ENCODE results near the gene CHCHD6.
A peak's percentile ranks its signal among the peaks of the same experiment; 100 is the strongest.

Gene CHCHD6, protein sequence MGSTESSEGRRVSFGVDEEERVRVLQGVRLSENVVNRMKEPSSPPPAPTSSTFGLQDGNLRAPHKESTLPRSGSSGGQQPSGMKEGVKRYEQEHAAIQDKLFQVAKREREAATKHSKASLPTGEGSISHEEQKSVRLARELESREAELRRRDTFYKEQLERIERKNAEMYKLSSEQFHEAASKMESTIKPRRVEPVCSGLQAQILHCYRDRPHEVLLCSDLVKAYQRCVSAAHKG

DNA sequence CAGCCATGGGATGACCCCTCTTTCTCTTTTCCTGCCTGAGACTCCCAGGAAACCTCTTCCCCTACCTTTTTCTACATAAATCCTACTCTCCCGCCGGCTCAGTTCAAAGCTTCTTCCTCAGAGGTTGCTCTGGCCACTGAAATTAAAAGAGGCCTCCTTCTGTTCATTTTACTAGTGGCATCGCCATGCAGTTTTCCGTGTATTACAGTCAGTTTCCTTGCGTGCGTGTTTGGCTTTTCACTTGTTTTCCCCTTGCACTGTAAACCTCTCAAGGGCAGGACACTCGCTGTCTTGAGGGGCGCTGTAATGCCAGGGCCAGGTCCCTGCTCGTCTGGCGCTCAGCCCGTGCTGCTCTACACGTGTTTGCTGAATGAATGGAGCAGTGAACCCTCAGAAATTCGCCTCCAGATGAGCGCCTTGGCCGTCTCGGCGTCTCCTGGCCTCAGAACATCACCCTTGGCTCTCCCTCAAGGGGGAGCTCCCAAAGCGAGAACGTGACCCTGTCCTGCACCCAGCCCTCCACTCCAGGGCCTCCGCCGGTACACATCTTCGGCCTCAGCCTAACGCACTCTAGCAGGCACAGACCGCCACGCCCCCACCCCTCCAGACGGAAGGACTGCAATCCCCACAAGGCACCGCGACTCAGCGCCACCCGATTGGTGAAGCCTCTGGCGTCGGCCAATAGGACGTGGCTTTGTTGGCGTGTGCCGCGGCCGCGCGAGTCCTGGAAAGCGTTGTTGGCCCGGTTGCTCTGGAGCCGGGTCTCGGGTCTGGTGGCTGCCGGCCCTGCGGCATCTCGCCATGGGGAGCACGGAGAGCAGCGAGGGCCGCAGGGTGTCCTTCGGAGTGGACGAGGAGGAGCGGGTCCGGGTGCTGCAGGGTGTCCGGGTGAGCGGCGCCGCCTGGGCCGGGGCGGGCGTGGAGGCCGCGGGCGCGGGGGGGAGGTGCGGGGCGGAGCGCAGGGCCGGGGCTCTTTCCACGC is at the start of gene CHCHD6:
Gene CHCHD6, plus strand, starts transcription at position 729 of the 982 bp plus-strand sequence. Its CDS starts 73 bp downstream, at position 802.
- Histone ChIP-seq H3K4me1 (ENCODE audit: control insufficient read depth, insufficient read depth, low read length) (peaks cover 6% of the 10 kb centered on the region), H3K27me3 (ENCODE audit: control insufficient read depth, insufficient read depth, low read length) (no peaks in the 10 kb centered on the region), H3K4me3 (ENCODE audit: low read length) (peak within 1 kb of the TSS; percentile 82), H3K9ac (ENCODE audit: low read length) (peak within 1 kb of the TSS; percentile 63), H3K9me3 (ENCODE audit: control insufficient read depth, low read length) (no peaks in the 10 kb centered on the region), H3K36me3 (ENCODE audit: control insufficient read depth, insufficient read depth, low read length) (no peaks in the 10 kb centered on the region)

DNA sequence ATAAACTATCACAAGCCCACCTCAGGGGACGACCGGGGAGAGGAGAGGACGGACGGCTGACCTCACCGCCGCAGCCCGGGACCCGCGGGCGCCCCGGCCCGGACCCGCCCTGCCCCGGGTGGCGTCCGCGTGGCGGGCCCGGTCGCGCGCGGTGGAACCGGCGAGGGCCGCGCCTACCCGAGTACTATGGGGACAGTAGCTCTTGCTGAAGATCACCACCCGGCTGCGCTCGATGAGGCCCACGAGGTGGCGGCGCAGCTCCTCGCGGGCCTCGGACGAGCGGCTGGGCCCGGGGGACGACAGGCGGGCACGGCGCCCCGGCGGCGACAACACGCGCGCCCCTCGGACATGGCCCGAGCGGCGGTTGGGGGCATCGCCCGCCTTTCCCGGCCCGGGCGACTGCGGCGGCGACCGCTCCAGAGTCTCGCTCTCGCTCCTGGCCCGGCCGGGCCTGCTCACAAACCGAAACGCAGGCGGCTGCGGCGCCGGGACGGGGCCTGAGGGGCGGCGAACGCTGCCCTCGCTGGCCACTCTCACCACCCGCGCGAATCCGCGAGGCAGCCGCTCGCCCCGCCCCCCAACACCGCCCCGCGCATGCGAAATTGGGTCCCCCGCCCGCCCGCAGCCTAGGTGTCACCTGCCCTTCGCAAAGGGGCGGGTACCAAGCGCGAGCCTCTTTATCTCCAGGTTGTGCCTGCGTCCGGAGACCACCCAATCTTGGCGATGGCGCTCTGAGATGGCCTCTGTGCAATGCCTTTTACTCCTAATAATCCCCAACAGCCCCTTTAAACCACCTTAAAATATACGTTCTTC is 49.3 kb upstream of the CHCHD6 start, which contains the start of gene TXNRD3:
Gene TXNRD3, minus strand, starts transcription at position 554 of the 813 bp plus-strand sequence.
- Histone ChIP-seq H3K9ac (ENCODE audit: low read length) (peak within 1 kb of the TSS; percentile 72), H3K36me3 (ENCODE audit: control insufficient read depth, insufficient read depth, low read length) (no peaks in the 10 kb centered on the region), H3K27me3 (ENCODE audit: control insufficient read depth, insufficient read depth, low read length) (no peaks in the 10 kb centered on the region), H3K4me3 (ENCODE audit: low read length) (peak within 1 kb of the TSS; percentile 44), H3K9me3 (ENCODE audit: control insufficient read depth, low read length) (no peaks in the 10 kb centered on the region), H3K4me1 (ENCODE audit: control insufficient read depth, insufficient read depth, low read length) (no peaks in the 10 kb centered on the region)

DNA sequence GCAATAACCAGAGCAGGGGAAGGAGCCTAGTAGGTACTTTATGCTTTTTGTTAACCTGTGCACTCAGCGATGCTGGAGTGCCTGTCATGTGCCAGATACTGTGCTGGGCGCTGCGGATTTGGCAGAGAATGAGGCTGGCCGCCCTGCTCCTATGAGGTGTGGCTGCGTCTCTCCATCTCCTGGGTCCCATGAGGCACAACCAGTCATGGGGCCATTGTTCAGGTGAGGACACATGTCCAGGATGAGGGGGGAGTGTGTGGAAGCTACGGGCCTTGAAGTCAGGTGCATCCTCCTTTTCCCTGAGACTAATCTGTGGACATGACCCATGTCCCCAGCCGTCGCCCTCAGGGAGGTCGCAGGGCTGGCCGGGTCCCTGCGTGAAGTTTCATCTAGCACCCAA is 48.2 kb upstream of the CHCHD6 start:
- no peak overlapping the region for H3K9ac ChIP-seq (ENCODE audit: low read length)
- H3K36me3 ChIP-seq (ENCODE audit: control insufficient read depth, insufficient read depth, low read length), result no peaks in the 10 kb centered on the region
- H3K27me3 ChIP-seq (ENCODE audit: control insufficient read depth, insufficient read depth, low read length), result peaks cover 9% of the 10 kb centered on the region
- no peaks in the 10 kb centered on the region for H3K4me1 ChIP-seq (ENCODE audit: control insufficient read depth, insufficient read depth, low read length)
- no peak overlapping the region for H3K4me3 ChIP-seq (ENCODE audit: low read length)
- H3K9me3 ChIP-seq (ENCODE audit: control insufficient read depth, low read length), result no peaks in the 10 kb centered on the region

DNA sequence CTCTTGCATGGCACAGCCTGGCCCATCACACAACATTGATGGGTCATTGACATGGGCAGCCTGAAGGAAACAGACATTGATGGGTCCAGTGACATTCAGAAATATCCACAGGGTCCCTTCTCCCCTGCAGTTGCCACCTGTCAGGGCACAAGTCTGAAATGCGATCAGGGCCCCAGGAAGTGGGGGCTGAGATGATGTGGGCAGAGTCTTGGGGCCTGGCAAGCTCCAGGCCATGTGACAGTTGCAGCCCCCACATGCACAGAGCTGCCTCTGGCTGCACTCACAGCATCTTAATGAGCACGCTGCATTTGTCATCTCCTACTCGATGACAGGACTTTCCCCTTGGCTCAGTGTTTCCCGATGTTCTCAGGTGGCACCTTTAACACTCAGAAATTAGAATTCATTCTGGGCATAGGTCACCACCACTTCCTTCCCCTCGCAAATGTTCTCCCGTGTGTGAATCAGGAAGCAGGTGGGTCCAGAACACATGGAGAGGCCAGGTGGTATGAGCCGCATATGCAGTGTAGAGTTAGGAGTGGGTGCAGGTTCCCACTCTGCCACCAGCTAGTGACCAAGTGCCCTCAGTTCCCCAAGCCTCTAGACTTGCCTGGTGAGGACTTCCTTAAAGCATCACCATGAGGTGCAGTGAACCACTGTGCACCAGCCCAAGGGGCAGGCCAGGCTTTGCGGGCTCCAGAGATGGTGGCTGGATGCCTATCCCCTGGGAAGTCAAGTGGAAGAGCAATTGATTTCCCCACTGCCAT is 47.5 kb upstream of the CHCHD6 start:
- H3K9me3 ChIP-seq (ENCODE audit: control insufficient read depth, low read length), result no peaks in the 10 kb centered on the region
- H3K4me3 ChIP-seq (ENCODE audit: low read length), result no peak overlapping the region
- H3K27me3 ChIP-seq (ENCODE audit: control insufficient read depth, insufficient read depth, low read length), result peaks cover 16% of the 10 kb centered on the region
- no peaks in the 10 kb centered on the region for H3K36me3 ChIP-seq (ENCODE audit: control insufficient read depth, insufficient read depth, low read length)
- H3K4me1 ChIP-seq (ENCODE audit: control insufficient read depth, insufficient read depth, low read length), result no peaks in the 10 kb centered on the region
- no peak overlapping the region for H3K9ac ChIP-seq (ENCODE audit: low read length)

DNA sequence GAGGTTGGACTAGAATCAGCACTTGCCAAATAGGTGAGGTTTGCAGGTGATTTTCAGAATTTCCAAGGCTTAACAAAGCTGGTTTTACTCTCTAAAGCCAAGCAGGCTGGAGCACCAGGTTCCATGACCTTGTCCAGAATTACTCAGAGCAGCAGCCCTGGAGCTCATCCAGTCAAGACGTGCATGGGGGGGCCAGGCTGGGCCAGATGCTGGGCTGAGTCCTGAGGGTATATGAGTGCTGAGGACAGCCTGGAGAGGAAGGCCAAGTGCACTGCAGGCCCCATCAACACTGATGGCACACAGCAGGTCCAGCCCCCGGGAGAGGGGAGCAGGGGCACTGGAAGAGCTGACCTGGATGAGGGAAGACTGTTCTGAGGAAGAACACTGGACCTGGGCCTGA is 46.1 kb upstream of the CHCHD6 start:
- peaks cover 28% of the 10 kb centered on the region for H3K27me3 ChIP-seq (ENCODE audit: control insufficient read depth, insufficient read depth, low read length)
- H3K4me3 ChIP-seq (ENCODE audit: low read length), result no peak overlapping the region
- no peak overlapping the region for H3K9ac ChIP-seq (ENCODE audit: low read length)
- H3K4me1 ChIP-seq (ENCODE audit: control insufficient read depth, insufficient read depth, low read length), result no peaks in the 10 kb centered on the region
- H3K9me3 ChIP-seq (ENCODE audit: control insufficient read depth, low read length), result no peaks in the 10 kb centered on the region
- no peaks in the 10 kb centered on the region for H3K36me3 ChIP-seq (ENCODE audit: control insufficient read depth, insufficient read depth, low read length)

DNA sequence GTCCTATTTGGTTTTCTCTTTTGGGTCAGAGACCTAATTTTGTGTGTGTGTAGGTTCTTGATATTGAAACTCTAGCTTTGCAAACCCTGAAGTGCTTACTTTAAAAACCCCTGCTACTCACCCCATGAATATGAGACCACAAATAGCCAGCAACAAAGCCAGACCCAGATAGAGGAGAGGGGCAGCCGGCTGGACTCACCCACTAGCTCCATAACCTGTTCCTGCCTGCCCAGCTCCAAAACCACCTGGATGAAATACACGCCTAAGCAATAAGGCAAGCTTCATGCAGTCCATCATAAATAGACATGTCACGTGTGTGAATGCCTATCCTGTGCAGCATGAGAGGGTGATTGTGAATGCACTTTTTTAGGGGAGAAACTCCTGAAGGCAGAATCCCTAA is 45.5 kb upstream of the CHCHD6 start:
- peaks cover 28% of the 10 kb centered on the region for H3K27me3 ChIP-seq (ENCODE audit: control insufficient read depth, insufficient read depth, low read length)

DNA sequence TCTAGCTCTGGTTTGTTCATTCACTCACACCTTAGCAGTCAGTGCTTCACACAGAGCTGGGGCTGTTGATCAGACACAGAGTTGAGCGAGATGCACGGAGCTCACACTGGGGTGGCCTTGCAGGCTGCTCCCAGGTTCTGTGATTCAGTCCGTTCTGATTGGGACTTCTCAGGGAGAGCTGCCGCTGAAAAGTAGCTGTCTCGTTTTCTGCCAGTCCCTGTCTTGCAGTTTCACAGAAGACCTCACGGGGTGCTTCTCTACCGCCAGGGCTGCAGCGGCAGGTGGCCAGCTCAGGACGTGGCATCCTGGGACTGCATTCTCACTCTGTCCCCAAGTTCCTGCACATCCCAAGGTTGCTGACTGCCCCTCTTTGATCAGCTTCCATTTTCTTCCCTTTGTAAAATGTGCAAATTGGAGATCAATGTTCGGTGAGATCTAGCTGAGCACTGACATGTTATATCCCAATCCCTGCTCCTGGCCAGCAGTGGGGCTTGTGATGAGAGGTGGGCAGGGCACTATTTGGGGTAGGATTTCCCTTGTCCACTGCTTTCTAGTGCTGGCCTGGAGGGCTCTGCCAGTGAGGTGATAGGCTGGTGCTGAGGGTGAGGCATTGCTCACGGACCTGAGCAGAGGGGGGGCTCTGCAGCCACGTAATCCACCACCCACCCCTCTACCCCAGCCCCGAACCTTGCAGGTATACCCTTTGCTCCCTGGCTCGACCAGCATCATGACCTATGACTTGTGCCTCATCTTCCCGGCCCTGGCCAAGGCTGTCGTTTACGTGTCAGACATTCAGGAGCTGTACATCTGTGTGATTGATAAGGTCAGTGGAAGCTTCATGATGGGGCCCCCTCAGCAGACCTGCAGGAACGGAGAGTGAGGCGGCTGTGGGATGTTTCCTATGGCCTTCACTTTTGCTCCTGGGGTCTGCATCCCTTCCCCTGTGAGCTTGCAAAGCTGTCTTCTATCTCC is 43.8 kb upstream of the CHCHD6 start:
- Histone ChIP-seq H3K9me3 (ENCODE audit: control insufficient read depth, low read length) (no peaks in the 10 kb centered on the region), H3K4me1 (ENCODE audit: control insufficient read depth, insufficient read depth, low read length) (no peaks in the 10 kb centered on the region), H3K27me3 (ENCODE audit: control insufficient read depth, insufficient read depth, low read length) (peaks cover 28% of the 10 kb centered on the region), H3K9ac (ENCODE audit: low read length) (no peak overlapping the region), H3K36me3 (ENCODE audit: control insufficient read depth, insufficient read depth, low read length) (no peaks in the 10 kb centered on the region), H3K4me3 (ENCODE audit: low read length) (no peak overlapping the region)

More for the DNA sequence above, 45.5 kb upstream of the CHCHD6 start:
- no peaks in the 10 kb centered on the region for H3K9me3 ChIP-seq (ENCODE audit: control insufficient read depth, low read length)
- H3K9ac ChIP-seq (ENCODE audit: low read length), result no peak overlapping the region
- no peaks in the 10 kb centered on the region for H3K36me3 ChIP-seq (ENCODE audit: control insufficient read depth, insufficient read depth, low read length)
- H3K4me3 ChIP-seq (ENCODE audit: low read length), result no peak overlapping the region
- no peaks in the 10 kb centered on the region for H3K4me1 ChIP-seq (ENCODE audit: control insufficient read depth, insufficient read depth, low read length)

DNA sequence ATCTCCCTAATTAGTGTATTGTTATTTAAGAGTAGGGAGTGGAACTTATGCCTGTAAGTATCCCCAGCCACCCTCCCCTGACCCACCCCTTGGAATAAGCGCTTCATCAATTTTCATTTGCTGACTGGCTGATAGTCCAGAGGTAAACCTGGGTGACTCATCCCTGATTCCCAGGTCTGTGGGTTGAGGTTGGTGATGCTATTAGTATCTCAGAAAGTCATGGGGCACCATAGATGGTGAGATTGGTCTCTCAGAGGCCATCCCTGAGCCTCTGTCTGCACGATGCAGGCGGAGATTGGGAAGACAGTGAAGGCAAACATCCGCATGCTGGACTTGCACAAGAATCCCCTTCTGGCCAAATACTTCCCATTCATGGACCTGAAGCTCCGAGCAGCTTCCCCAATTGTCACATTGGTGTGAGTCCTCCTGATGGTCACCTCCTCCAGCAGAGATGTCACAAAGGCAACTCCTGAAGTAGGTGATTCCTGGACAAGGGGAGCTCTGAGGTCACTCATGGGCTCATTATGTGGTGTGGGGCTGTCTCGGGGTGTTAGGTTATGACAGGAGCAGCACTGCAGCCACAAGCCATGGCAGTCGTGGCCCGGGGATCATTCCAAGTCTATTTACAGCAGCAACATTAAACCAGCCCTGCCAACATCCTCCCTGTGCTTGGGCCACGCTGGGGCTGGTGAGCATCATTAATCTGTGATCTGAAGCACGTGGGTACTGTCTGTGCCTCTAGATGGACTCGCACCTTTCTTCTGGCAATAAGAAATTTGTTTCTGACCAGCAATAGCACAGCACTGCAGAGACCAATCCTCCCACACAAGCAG is 42.3 kb upstream of the CHCHD6 start:
- no peaks in the 10 kb centered on the region for H3K4me1 ChIP-seq (ENCODE audit: control insufficient read depth, insufficient read depth, low read length)
- no peak overlapping the region for H3K4me3 ChIP-seq (ENCODE audit: low read length)
- H3K9me3 ChIP-seq (ENCODE audit: control insufficient read depth, low read length), result no peaks in the 10 kb centered on the region
- H3K36me3 ChIP-seq (ENCODE audit: control insufficient read depth, insufficient read depth, low read length), result no peaks in the 10 kb centered on the region
- H3K9ac ChIP-seq (ENCODE audit: low read length), result no peak overlapping the region
- H3K27me3 ChIP-seq (ENCODE audit: control insufficient read depth, insufficient read depth, low read length), result peaks cover 28% of the 10 kb centered on the region

DNA sequence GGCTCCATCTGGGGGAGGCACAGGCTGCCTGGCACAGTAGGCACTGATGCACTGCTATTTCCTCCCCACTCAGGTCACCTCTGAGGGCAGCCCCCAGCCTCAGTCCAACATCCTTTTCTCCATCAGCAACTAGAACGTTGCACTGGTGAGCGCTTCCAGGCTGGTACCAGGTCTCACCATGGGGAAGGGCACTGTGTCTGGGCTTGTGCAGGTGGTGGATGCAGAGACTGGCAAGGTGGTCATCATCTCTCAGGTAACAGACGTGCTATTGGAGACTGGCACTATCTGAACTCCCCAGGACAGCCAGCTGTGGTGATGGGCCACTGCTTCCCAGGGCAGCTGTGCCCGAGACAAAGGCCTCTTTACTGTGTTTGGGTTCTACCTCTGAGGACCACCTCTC is 40.8 kb upstream of the CHCHD6 start:
- H3K27me3 ChIP-seq (ENCODE audit: control insufficient read depth, insufficient read depth, low read length), result peaks cover 28% of the 10 kb centered on the region
- H3K9me3 ChIP-seq (ENCODE audit: control insufficient read depth, low read length), result no peaks in the 10 kb centered on the region
- H3K9ac ChIP-seq (ENCODE audit: low read length), result no peak overlapping the region
- no peak overlapping the region for H3K4me3 ChIP-seq (ENCODE audit: low read length)
- H3K4me1 ChIP-seq (ENCODE audit: control insufficient read depth, insufficient read depth, low read length), result no peaks in the 10 kb centered on the region
- no peaks in the 10 kb centered on the region for H3K36me3 ChIP-seq (ENCODE audit: control insufficient read depth, insufficient read depth, low read length)

DNA sequence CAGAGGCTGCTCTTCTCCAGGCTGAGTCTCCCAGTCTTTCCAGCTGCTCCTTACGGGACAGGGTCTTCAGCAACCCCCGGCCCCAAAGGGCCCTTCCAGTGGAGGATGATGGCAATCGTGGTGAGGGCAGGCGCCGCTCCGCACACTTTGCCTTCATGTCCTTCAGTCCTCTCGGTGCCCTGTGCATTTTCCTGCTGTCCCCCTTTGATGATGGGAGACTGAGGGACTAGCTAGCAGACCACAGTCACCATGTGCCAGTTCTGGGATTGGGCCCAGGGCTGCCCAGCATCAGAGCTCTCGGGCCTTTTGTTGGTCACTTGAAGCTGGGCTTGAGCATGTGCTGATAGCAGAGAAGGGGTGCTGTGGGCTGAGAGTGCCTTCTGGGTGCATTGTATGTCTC is 40.3 kb upstream of the CHCHD6 start:
- no peak overlapping the region for H3K9ac ChIP-seq (ENCODE audit: low read length)
- no peaks in the 10 kb centered on the region for H3K4me1 ChIP-seq (ENCODE audit: control insufficient read depth, insufficient read depth, low read length)
- no peaks in the 10 kb centered on the region for H3K36me3 ChIP-seq (ENCODE audit: control insufficient read depth, insufficient read depth, low read length)
- H3K9me3 ChIP-seq (ENCODE audit: control insufficient read depth, low read length), result no peaks in the 10 kb centered on the region
- peaks cover 28% of the 10 kb centered on the region for H3K27me3 ChIP-seq (ENCODE audit: control insufficient read depth, insufficient read depth, low read length)
- H3K4me3 ChIP-seq (ENCODE audit: low read length), result no peak overlapping the region

All from mucosa of stomach (tissue), 1 donor.